ENCODE data around the gene MOGAT2. TPM values are rescaled to one million over a fixed set of nuclear protein-coding genes. Genes with fewer than 3 reads are reported as not detected.

MOGAT2 gene
- total and polyA plus RNA-seq, 2 of the 13 experiments (the other 11 are each of a cell fraction or from before 2014, with no cell fraction given), result 27.2 to 27.8 TPM

DNA sequence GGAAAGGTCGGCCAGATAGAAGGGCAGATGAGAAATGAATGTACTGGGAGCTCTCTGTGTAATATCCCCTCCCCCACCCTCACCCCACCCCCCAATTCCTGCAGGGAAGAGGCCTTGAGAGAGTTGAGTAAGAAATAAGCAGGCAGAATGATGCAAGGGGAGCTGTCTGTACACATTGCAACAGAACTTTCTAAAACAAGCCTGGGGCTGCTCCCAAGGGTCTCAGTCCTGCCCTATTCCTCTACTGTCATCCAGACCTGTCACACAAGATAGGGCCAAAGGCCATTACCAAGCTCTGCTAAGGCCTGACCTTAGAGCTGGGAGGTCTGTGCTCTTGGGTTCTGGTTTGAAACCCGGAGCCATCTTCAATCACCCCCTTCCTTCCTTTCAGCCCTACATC, 45.2 kb downstream of the MOGAT2 start (continued):
- TF ChIP-seq, protein P1, sequence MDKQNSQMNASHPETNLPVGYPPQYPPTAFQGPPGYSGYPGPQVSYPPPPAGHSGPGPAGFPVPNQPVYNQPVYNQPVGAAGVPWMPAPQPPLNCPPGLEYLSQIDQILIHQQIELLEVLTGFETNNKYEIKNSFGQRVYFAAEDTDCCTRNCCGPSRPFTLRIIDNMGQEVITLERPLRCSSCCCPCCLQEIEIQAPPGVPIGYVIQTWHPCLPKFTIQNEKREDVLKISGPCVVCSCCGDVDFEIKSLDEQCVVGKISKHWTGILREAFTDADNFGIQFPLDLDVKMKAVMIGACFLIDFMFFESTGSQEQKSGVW (CRISPR knock-in tag; IDR thresholded peaks at IDR 0.05; ENCODE audit: borderline replicate concordance), result no peak
- peak; percentile 52; the same call in 1 of the 2 replicates for TF ChIP-seq SPEN (CRISPR knock-in tag; IDR thresholded peaks at IDR 0.05; ENCODE audit: low read depth)
- TF ChIP-seq, protein P2, sequence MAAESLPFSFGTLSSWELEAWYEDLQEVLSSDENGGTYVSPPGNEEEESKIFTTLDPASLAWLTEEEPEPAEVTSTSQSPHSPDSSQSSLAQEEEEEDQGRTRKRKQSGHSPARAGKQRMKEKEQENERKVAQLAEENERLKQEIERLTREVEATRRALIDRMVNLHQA (CRISPR knock-in tag; IDR thresholded peaks at IDR 0.05), result no peak
- no peak for TF ChIP-seq ZNF207 (IDR thresholded peaks at IDR 0.05; ENCODE audit: borderline replicate concordance)
- TF ChIP-seq MNT (IDR thresholded peaks at IDR 0.05), result no peak
- no peak for TF ChIP-seq ZNF17 (CRISPR knock-in tag; IDR thresholded peaks at IDR 0.05)
- TF ChIP-seq ZNF550 (CRISPR knock-in tag; IDR thresholded peaks at IDR 0.05; ENCODE audit: borderline replicate concordance), result no peak
- TF ChIP-seq, protein P3, sequence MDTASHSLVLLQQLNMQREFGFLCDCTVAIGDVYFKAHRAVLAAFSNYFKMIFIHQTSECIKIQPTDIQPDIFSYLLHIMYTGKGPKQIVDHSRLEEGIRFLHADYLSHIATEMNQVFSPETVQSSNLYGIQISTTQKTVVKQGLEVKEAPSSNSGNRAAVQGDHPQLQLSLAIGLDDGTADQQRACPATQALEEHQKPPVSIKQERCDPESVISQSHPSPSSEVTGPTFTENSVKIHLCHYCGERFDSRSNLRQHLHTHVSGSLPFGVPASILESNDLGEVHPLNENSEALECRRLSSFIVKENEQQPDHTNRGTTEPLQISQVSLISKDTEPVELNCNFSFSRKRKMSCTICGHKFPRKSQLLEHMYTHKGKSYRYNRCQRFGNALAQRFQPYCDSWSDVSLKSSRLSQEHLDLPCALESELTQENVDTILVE (CRISPR knock-in tag; IDR thresholded peaks at IDR 0.05), result peak; percentile 82
- TF ChIP-seq, protein P4, sequence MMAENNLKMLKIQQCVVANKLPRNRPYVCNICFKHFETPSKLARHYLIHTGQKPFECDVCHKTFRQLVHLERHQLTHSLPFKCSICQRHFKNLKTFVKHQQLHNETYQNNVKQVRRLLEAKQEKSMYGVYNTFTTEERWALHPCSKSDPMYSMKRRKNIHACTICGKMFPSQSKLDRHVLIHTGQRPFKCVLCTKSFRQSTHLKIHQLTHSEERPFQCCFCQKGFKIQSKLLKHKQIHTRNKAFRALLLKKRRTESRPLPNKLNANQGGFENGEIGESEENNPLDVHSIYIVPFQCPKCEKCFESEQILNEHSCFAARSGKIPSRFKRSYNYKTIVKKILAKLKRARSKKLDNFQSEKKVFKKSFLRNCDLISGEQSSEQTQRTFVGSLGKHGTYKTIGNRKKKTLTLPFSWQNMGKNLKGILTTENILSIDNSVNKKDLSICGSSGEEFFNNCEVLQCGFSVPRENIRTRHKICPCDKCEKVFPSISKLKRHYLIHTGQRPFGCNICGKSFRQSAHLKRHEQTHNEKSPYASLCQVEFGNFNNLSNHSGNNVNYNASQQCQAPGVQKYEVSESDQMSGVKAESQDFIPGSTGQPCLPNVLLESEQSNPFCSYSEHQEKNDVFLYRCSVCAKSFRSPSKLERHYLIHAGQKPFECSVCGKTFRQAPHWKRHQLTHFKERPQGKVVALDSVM (CRISPR knock-in tag; IDR thresholded peaks at IDR 0.05), result no peak
- TF ChIP-seq GTF3A (CRISPR knock-in tag; conservative IDR thresholded peaks at IDR 0.05), result no peak
- TF ChIP-seq ZNF44 (CRISPR knock-in tag; IDR thresholded peaks at IDR 0.05), result no peak
- TF ChIP-seq GMEB1 (CRISPR knock-in tag; IDR thresholded peaks at IDR 0.05; ENCODE audit: borderline replicate concordance), result no peak; the same call in 1 of the 2 replicates
- no peak for TF ChIP-seq ZNF737 (CRISPR knock-in tag; IDR thresholded peaks at IDR 0.05; ENCODE audit: borderline replicate concordance)
- TF ChIP-seq, protein P5, sequence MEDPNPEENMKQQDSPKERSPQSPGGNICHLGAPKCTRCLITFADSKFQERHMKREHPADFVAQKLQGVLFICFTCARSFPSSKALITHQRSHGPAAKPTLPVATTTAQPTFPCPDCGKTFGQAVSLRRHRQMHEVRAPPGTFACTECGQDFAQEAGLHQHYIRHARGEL (CRISPR knock-in tag; IDR thresholded peaks at IDR 0.05), result no peak
- peak; percentile 48; the same call in 1 of the 2 replicates for TF ChIP-seq ZNF543 (CRISPR knock-in tag; IDR thresholded peaks at IDR 0.05)
- TF ChIP-seq SALL1 (CRISPR knock-in tag; IDR thresholded peaks at IDR 0.05), result peak; percentile 69
- no peak for TF ChIP-seq ZNF143 (CRISPR knock-in tag; IDR thresholded peaks at IDR 0.05)
- TF ChIP-seq SYNCRIP (IDR thresholded peaks at IDR 0.05; ENCODE audit: insufficient read depth, low read depth, low read length), result no peak
- TF ChIP-seq NFE2 (CRISPR knock-in tag; IDR thresholded peaks at IDR 0.05), result no peak
